Choroid plexus epithelial cell (primary cell): Measurements from ENCODE around the gene FBXO41.

ENCODE experiments used
- DNase-seq: peaks from one replicate; pipeline ENCODE4 v3.0.0-alpha.2; 2010; ENCODE audit warnings: low read depth
- H3K4me3 ChIP-seq: 2 replicates; pipeline ENCODE4 v1.5.1; 2011; ENCODE audit warnings: low read depth, mild to moderate bottlenecking, control low read depth, low read length, moderate library complexity
- TF ChIP-seq, protein P1 (sequence below): conservative IDR thresholded peaks from 2 replicates; pipeline ENCODE4 v1.5.1; 2011; ENCODE audit warnings: low read depth, mild to moderate bottlenecking, control low read depth, inconsistent platforms, low read length, moderate library complexity

FBXO41 gene

DNA sequence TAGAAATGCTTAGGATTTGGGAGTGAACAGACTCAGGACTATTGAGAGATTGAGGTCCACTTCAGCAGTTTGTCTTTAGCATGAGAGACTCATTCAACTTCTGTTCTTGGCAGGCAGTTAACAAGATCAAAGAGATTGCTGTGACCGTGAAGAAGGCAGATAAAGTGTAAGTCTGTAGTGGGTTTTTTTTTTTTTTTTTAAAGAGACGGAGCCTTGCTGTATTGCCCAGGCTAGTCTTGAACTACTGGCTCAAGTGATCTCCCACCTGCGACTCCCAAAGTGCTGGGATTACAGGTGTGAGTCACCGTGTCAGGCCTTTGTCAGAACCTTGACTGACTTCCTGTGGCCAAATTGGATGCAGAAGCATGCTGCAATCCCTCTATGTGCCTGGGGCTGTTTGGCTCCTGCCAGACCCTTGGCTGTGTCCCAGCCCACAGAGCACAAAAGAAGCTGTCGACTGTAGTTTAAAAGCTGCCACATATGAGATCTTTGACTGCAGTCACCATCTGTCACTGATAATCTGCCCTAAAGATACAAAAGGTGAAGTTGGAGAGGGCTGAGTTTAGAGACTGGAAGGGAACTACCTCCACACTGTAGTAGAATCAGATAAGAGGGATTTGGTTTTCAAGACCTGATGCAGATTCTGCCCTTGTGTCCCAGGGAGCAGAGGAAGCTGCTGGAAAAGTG is 40.3 kb downstream of the FBXO41 start:
- TF ChIP-seq, protein P1, sequence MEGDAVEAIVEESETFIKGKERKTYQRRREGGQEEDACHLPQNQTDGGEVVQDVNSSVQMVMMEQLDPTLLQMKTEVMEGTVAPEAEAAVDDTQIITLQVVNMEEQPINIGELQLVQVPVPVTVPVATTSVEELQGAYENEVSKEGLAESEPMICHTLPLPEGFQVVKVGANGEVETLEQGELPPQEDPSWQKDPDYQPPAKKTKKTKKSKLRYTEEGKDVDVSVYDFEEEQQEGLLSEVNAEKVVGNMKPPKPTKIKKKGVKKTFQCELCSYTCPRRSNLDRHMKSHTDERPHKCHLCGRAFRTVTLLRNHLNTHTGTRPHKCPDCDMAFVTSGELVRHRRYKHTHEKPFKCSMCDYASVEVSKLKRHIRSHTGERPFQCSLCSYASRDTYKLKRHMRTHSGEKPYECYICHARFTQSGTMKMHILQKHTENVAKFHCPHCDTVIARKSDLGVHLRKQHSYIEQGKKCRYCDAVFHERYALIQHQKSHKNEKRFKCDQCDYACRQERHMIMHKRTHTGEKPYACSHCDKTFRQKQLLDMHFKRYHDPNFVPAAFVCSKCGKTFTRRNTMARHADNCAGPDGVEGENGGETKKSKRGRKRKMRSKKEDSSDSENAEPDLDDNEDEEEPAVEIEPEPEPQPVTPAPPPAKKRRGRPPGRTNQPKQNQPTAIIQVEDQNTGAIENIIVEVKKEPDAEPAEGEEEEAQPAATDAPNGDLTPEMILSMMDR, result no peak
- no peak overlapping the region for H3K4me3 ChIP-seq
- peak; percentile 51 for DNase-seq

DNA sequence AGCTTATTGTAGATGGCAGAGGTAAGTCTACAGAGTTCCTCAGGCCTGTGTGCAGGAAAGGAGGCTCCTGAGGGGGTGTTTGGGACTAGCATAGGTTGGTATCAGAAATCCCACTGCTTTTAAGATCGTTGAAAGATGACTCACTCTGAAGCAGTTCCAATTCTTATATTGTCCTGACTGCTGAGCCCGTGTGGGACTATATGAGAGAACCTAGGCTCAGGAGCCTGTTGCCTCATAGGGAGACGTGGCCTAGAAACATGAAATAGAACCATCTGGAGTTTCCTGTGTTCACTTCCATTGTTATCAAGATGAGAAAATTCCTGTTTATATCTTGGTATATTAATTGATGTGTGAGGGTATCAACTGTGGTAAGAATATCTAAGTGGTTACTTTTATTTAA is 44.5 kb downstream of the FBXO41 start:
- DNase-seq, result peak; percentile 85
- no peak overlapping the region for H3K4me3 ChIP-seq
- TF ChIP-seq, protein P1, result no peak

DNA sequence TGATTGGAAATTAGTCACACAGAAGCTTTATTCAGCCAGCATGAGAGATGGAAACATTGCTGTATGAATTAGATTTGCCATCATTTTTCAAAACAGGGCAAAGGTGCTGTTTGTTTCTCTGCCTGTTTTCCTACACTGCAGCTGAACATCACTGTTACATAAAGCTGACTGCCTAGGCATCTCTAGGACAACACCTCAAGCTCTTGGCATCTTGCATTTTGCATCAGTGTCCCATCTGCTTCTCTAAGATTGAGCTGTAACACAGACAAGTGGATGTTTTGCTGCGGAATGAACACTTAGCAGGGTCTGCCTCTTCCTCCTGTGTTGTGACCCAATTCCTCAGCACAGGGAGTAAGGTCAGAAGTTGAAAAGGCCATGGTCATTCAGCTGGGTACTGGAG is 45.3 kb downstream of the FBXO41 start:
- peak; percentile 13 for DNase-seq
- TF ChIP-seq, protein P1, result no peak
- no peak overlapping the region for H3K4me3 ChIP-seq

DNA sequence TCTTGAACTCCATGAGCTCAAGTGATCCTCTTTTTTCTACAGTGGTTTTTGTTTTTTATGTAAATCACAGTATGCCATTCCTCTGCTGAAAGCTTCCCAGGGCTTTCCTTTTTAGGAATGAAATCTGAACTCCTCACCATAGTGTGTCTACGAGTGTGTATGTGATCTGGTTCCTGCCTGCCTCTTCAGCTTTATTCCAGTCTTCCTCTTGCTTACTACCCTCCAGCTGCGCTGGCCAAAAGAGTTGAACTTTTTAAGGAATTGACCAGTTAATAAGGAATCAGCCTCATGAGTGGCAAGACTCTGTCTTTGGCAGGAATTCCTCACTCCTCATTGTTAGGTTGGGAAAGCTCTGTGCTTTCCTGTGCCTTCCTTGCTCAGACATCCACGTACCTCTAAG is 46.1 kb downstream of the FBXO41 start:
- TF ChIP-seq, protein P1, result no peak
- DNase-seq, result peak; percentile 11
- no peak overlapping the region for H3K4me3 ChIP-seq

DNA sequence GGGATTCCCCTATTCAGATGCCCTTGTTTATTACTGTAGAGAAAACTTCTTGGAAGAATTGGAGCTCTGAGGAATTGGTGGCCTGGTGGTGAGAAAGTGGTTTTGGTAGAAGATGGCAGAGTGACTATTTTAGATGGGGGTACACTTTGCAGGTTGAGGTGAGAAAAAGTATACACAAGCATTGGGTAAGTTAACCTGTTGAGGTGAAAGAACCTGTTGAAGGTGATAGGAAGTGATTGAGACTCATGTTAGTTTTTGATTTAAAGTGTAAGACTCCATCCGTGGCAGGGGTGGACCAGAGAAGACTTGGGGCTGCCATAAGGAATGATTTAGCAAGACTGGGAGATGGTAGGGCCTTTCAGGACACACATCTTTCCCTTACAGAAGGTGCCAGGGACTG is 47.1 kb downstream of the FBXO41 start:
- TF ChIP-seq, protein P1, result no peak
- no peak overlapping the region for H3K4me3 ChIP-seq
- no peak for DNase-seq

DNA sequence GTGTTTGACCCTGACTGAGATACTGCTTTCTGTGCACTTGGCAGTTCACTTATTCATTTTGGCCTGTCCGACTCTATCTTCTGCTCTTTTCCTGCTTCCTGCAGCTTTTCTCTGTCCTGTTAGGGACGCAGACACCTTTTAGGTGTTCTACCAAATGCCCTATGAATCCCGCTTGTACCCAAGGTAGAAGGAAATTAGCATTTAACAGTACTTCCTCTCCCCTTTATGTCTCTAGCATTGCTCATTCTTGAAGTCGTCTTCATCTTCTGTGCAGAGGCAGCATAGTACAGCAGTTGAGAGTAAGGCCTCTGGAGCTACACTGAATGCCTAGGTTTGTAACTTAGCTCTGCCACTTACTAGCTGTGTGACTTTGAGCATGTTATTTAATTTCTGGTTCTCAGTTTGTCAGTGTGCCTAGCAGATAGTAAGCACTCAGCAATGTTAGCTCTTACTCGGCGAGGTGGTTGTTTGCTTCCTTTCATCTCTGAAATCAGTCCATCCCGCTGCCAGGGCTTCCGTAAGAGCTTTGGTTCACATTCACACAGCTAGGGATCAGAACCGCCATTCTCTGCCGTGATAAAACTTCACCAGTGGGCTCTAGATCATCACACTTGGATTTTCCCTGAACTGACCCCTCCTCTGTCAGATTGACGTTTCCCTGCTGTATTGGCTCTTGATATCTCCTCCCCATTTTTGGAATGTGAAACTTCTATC is 48.8 kb downstream of the FBXO41 start:
- peak; percentile 19 for DNase-seq
- TF ChIP-seq, protein P1, result no peak
- H3K4me3 ChIP-seq, result peak overlapping the region; percentile 96
